GM19328 (cell line): Measurements from ENCODE around the gene ME3.

ENCODE experiments used
- ATAC-seq: cut with Tn5 transposase; IDR thresholded peaks from one replicate; pipeline ENCODE4 v1.9.1; 2021; ENCODE audit warnings: mild to moderate bottlenecking, moderate library complexity; ENCODE audit not compliant: unreplicated experiment

Gene ME3

DNA sequence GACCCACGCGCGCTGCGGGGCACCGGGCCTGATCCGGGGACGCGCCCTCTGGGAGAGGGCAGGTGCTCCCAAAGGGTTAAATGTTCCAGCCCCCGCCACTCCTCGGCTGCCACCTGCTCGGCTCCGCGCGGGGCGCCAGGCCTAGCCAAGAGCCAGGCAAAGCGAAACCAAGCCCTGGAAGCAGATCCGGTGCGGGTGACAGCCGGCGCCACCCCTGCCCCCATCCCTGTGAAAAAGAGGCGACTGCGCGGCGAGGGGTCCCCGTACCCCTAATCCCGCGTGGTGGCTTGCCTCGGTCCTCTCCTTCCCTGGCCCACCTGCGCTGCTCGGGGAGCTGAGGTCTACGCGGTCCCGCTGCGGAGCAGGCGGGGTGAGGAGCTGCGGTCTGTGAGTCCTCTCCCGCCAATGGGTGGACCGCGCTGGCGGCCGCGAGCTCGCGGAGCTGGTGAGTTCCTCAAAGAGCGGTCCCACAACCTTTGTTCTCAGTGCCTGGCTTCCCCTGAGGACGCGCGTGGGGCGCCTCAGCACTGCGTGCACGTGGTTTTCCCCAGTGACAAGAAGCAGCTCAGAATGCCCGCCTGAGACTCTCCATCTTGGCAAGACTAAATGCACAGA, at the start of gene ME3:
TSS of gene ME3 (minus strand) at position 610 of the 615 bp plus-strand sequence.
- ATAC-seq, result no peak

DNA sequence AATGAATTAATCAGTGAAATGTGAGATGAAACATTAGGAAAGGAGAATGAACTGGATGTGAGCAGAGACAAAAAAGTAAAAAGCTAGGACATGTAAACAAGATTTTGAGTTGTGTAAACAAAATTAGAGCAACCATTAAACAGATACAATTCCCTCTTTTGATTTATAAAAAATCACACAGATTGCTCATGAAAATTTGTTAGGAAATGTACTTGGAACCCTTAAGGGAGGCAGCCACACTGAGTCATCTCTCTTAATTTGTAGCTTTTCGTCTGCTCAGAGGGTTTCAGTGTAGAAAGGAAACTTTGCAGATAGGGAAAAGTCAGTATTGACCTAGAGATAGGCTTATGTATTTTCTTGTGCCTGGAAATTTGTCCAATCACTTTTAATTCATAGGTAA, 49.6 kb upstream of the ME3 start:
- no peak for ATAC-seq

DNA sequence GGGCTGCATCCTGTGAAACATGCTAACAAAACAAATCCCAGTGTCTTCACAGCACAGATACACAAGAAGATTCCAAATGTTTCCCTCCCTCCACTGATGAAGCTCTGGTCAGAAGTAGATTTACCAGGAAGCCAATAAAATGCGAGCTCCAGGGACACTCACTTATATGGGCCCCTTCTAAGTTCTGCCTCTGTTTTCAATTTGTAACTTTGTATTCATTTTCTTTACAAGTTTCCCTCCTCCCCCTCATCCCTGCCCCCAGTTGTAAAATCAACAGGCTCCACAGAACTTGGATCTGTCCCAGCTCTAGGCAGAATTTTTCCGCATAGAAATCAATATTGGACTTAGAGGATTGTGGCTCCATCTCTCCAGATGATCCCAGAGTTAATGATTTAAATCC, 48.1 kb upstream of the ME3 start:
- ATAC-seq, result no peak

DNA sequence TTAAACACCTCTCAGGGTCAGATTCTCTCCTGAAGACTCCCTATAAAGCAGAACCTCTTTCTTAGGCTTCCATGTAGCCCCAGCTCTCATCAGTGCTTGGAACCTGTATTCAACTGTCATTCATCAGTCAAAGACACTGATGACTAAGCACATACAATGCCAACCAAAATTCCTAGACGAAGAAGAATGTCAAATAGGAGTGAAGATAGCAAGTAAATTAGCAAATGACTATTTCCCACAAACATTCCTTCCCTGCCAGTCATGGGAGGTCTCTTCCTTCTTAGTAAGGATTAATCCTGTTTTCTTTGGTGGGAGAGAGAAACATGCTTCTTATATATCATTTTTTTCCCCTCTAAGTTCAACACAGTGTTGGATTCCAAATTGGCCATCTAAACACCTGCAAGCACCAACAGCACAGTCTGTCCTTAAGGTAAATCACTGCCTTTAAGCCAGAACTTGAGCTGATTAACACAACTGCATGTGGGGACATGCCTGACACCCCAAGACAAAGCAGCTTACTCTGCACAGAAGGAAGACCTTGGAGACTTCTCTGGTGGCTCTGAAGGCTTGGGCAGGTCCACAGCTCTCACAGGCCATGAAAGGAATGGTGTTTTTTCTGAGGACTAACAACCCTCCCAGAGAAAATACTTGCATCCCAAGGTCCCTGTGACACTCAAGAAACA, 47.5 kb upstream of the ME3 start:
- ATAC-seq, result no peak

DNA sequence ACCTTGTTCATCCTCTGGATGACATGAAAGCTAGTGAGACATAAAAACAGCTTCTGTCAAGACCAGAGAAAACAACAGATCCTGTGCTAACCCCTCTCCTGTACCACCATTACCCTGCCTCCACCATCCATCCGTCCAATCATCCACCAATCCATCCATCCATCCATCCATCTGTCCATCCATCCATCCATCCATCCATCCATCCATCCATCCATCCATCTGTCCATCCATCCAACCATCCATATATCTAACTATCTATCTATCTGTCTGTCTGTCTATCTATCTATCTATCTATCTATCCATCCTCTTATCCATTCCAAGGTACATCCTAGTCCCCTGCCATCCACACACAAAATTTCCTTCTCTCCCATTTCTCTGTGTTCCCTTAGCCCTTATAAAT, 46.6 kb upstream of the ME3 start:
- ATAC-seq, result no peak

DNA sequence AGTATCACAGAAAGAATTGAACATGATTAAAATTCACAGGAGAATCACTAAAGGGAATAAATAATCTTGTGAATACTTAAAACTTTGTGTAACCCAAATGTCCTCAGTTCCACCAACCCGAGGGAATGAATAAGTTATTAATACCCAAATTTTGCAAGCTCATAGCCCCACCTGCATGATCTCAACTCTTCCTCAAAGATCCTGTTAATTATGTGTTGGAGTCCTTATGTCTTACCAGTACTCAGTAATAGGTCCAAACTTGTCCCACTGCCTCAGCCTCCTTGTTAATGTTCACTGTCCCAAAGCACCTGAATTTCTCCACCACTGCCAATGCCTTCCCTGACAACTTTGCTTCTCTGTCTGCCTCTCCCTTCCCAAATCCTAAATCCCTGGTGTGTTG, 46.1 kb upstream of the ME3 start:
- no peak for ATAC-seq

DNA sequence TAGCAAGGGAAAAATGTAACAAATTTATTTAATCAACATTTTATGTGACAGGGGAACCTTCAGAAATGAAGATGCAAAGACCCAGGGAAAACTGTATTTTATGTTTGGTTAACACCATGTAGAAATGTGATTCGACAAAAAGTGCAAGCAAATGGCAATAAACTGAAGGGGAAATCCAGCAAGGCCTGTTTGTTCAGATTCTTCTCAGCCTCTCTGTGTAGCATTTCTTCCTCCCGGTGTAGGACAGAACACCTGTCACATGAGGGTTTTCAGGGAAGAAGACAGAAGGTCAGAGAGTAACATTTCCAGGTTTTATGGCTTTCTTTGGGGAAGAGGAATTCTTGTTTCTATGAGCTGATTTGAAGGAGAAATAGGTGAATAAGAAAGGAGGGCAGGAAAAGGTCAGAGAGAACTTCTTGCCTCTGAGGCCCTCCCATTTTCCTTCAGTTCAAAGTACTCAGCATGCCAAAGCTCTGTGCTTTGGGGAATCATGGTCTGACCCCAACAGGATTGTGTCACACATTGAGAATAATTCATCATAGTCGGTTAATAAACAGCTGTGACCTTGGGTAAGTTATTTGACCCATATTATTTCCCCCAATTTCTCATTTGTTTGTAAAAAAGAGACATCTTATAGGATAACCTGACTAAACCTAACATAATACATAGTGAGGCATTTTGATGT, 45.5 kb upstream of the ME3 start:
- ATAC-seq, result no peak

DNA sequence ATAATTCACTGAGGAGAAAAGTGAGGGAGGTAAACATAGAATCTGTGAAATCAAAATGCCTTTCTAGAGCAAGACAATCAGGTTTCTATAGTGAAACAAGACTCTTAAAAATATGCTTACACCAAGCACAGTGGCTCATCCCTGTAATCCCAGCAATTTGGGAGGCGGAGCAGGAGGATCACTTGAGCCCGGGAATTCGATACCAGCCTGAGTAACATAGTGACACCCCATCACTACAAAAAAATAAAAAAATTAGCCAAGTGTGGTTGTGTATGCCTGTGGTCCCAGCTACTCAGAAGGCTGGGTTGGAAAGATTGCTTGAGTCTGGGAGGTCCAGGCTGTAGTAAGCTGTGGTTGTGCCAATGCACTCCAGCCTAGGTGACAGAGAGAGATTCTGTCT, 43.2 kb upstream of the ME3 start:
- no peak for ATAC-seq

DNA sequence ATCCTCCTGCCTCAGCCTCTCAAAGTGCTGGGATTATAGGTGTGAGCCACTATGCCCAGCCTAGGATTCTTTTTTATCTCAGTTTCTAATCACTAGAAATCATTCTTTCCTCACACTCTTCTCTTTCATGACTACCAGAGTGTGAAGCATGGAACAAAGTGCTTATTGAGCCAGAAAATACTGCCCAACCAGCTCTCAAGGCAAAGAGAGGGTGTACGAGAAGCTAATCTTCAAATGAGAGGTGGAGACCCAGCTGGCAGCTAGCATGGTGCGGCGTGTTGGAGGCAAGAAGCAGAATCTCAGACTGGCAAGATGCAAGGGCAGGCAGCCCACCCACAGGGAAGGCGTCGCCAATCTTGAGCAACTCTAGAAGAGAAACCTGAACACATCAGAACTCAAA, 41.1 kb upstream of the ME3 start:
- no peak for ATAC-seq

DNA sequence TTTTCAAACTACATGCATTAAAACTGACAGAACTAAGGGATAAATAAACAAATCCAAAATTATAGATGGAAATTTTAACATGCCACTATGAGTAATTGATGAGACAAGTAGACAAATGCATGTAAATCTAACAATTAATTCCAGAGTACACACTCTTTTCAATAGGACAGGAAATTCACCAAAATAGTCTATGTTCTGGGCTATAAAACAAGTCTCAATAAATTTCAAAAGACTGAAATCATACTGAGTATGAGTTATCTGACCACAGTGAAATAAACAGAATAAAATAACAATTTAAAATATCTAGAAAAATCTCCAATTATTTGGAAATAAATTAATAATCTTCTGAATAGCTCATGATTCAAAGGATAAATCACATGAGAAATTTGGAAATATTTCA, 38.5 kb upstream of the ME3 start:
- no peak for ATAC-seq

DNA sequence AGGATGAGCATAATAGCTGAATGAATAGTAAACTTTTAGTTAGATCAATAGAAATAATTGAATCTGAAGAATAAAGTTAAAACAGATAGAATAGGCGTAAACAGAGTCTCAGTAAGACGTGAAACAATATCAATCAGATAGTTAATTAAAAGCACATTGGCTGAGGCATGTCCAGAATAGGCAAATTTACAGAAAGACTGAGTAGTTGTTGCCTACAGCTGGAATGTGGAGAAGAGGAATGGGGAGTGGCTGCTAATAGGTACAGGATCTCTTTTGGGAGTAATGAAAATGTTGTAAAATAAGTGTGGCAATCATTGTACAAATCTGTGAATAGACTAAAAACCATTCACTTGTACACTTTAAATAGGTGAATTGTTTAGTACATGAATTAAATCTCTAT, 36.3 kb upstream of the ME3 start:
- ATAC-seq, result no peak

DNA sequence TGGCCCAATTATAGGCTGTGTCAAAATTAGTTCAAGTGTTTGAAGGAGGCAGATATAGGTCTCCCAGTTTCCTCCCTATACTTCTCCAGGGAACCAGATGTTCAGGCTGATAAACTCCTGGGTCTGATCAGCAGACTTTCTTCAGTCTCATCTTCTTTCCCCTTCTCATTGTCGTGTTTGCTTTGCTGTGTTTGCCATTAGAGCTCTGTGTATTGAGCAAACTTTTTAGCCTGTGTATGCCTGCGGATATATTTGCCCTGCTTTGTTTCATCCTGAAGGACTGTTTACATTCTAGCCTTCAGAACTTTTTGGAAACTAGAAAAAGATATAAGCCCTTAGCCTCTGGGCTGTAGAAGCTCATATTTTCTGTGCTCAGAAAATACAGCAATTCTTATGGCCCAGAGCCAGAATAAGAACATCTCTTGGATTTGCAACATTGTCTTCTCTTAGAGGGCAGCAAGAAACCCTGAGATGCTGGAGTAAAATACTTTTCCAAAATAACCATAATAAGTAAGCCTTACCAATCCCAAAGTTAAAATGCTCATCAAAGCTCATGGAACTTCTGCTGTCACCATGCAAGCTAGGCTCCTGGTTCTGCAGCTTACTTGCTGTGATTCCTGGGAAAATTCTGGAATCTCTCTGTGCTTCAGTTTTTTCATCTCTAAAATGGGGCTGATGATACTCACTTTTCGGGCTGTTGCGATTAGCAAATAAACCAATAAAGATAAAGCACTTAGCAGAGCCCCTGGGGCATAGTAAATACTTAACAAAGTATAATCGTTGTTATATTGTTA, 34.1 kb upstream of the ME3 start:
- no peak for ATAC-seq

DNA sequence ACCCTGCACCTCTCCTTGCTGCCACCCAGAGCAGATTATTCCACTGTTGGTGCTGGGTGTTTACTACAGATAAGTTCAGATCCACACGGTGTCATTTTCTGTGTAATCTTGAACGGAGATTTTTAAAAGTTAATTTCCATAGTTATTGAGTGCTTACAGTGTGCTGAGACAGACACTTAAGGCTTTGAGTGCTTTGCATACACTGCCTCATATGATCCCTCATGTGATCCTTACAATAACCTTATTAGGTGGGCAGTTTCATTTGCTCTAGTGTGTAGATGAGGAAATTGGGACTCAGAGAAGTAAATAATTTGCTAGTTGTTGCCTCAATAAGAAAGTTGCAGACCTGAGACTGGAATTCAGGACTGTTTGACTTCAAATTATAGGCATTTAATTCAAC, 32.3 kb upstream of the ME3 start:
- no peak for ATAC-seq

DNA sequence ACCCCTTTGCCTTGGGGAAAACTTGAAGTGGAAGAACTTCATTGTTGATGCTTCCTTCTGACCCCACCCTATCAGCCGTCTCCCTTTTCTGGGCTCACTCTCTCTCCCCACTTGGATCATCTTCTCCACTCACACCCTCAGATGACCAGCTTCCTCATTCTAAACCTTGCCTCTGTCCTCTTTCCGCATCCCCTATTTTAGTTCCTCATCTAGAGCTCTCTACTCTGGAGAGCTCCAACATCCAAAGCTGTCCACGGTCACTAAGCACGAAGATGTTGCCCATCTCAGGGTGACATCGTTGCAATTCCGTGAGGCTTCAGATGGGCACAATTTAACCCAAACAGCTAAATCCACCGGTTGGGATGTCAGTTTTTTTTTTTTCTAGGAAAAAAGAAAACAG, 31.6 kb upstream of the ME3 start:
- no peak for ATAC-seq

DNA sequence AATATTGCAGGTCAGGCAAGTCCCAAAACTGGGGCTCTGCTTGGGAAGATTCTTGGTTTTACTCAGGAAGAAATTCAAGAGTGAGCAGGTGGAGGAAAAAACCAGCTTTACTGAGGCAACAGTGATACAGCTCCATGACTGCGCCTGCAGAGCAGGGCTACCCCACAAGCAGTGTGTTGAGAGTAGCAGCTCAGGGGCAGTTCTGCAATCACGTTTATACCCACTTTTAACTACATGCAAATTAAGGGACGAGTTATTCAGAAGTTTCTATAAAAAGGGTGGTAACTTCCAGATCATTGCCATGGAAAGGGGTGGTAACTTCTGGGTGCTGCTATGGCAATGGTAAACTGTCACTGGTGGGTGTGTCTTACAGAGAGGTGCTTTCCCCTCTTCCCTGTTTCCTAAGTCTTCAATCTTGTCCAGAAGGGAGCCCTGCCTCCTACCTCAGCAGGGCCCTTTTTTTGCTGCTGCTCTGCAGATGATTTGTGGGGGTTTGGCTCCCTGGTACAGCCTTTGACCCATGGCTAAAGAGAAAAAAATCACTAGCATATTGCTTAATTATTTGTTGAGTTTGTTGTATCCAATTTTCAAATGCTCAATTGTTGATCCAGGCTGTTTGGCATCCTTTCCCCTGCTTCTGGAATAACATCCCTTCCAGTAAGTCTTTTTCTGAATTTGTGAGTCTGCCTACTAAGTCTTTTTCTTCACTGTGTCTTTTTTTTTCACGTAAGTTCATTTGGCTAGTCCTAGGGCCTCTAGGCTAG, 30.0 kb upstream of the ME3 start:
- ATAC-seq, result no peak

DNA sequence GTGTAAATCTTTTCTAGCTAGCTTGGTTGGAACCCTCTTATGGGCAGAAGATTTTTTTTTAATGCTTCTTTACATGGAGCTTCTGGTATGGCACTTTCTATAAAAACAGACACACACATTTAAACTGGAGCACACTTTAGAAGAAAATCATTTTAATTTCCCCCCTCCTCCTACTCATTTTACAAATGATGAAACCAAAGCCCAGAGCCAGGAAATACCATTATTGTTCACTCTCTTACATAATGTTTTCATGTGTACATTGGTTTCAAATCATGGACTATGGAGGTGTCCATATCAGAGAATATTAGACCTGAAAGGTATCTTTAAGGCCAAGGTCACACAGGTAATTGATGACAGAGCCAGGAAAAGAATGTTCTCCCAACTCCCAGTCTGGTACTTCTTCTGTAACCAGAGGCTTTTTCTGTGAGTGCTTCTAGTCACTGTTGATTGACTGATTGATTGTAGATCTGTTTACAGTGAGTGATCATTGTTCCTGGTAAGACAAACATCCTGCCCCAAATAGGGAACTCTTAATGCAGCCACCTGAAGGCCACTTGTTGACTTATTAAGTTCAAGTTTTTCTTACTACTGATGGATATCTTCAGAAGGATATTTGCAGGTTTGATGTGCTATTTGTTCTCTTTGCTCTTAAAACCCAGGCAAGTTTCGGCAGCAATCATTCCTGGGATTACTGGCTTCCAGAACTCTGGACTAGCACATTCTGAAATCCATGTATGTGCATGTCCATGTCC, 26.8 kb upstream of the ME3 start:
- ATAC-seq, result no peak

DNA sequence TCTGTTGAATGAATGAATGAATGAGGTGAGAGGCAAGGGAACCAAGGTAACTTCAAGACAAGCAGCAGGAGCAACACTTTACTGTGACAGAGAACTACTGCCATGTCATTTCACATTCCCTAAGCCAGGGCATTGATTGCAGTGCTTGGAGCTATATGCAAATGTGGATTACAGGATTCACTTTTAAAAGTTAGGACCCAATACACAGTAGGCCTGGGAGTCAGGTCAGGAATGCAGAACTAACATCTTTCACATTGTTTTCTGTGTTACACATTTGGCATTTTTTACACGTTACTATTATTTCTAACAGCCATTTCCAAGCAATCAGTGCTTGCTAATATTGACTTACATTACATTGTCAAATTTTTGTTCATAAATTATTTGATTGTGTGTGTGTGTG, 26.2 kb upstream of the ME3 start:
- no peak for ATAC-seq

DNA sequence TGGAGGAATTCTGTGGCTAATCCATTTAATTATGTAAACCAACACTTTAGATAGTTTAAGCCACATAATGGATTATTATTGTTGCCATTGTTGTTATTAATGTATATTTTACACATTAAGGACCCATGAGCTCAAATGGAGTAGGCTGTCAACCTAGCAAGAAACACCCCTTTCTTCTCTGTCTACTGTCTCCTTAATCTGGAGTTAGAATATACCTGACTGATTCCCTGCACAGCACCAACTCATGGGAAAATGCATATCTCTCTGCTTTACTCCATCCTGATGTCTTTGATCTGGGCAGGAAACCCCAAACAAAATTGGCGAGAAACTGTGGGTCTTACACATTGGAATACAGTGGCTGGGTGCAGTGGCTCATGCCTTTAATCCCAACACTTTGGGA, 24.0 kb upstream of the ME3 start:
- ATAC-seq, result no peak

DNA sequence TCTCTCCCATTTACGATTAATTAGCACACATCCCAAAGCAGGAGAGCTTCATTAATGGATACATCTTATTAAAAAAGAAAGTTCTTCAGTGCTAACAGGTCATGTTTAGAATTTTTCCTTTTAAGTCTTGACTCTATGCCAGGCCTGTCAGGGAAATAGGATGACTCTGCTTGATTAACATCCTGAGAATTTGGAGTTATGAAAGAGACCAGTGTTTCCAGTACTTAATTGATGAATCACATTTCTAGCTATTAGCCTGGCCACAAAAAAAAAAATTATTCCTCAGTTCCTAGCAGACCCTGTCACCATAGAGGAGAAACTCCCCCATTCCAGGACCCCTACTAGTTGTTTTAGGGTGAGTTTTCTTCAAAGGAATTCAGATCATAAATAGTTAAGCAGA, 23.6 kb upstream of the ME3 start:
- ATAC-seq, result no peak

DNA sequence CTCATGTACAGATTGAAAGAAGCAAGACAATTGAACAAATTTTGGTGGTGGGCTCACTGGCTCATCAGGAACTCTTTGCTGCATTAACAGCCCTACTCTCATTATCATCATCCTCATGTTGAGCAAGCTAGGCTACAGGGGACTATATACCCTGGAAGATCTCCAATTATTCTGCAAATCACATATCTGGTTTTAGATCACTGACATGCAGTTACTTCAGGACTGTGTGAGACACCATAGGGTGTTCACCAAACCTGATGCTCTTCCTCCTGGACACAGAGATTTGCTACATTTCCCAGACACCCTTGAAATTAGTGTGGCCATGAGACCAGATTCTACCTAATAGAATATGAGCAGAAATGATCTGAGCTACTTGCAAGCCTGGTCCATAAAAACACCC, 23.0 kb upstream of the ME3 start:
- no peak for ATAC-seq
